GM23248 (cell line): ENCODE measurements around the gene PEX16.

Experiments
- EZH2 ChIP-seq: fragments of 200-600 bp; sonication (generic); IDR thresholded peaks from 2 replicates; pipeline ENCODE4 v1.6.1; 2018; ENCODE audit warnings: antibody characterized with exemption, mild to moderate bottlenecking; ENCODE audit not compliant: insufficient read depth, poor library complexity, severe bottlenecking
- EZH2phosphoT487 ChIP-seq: fragments of 200-600 bp; sonication (generic); IDR thresholded peaks from 2 replicates; pipeline ENCODE4 v1.6.1; 2018; ENCODE audit warnings: antibody characterized with exemption, moderate library complexity, mild to moderate bottlenecking, low read depth; ENCODE audit not compliant: insufficient read depth

DNA sequence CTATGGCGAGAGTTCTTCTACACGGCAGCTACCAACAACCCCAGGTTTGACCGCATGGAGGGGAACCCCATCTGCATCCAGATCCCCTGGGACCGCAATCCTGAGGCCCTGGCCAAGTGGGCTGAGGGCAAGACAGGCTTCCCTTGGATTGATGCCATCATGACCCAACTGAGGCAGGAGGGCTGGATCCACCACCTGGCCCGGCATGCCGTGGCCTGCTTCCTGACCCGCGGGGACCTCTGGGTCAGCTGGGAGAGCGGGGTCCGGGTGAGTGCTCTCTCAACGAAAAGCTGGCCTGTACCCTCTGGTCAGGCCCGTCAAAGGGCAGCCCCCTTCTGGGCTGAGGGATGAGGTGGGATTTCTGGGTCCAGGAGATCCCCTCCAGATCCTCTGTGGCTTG lies 48.1 kb downstream of the PEX16 start:
- TF ChIP-seq EZH2phosphoT487: no peak
- TF ChIP-seq EZH2: no peak
